ENCODE results near the gene SPATA2.
A peak's percentile ranks its signal among the peaks of the same experiment; 100 is the strongest.
"Not testable (repeated sequence)": the region's sequence is repeated elsewhere in the genome, so short reads cannot be mapped to it uniquely, and the experiment has no call there.

The SPATA2 gene, protein sequence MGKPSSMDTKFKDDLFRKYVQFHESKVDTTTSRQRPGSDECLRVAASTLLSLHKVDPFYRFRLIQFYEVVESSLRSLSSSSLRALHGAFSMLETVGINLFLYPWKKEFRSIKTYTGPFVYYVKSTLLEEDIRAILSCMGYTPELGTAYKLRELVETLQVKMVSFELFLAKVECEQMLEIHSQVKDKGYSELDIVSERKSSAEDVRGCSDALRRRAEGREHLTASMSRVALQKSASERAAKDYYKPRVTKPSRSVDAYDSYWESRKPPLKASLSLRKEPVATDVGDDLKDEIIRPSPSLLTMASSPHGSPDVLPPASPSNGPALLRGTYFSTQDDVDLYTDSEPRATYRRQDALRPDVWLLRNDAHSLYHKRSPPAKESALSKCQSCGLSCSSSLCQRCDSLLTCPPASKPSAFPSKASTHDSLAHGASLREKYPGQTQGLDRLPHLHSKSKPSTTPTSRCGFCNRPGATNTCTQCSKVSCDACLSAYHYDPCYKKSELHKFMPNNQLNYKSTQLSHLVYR

GRCh38 chr20:49915380-49916145, at the start of gene SPATA2:
Gene SPATA2, minus strand, starts transcription at chr20:49915529. Its CDS starts 7,039 bp downstream, at chr20:49908490.
- Mint-ChIP-seq H3K36me3 (ENCODE audit: low read depth) (peaks cover 22% of the 10 kb centered on the region), H3K27ac (peak within 1 kb of the TSS; percentile 100), H3K4me3 (peak within 1 kb of the TSS; percentile 99), H3K27me3 (no peaks in the 10 kb centered on the region), H3K4me1 (ENCODE audit: low read depth) (peaks cover 39% of the 10 kb centered on the region), H3K9me3 (no peaks in the 10 kb centered on the region)
- peak; percentile 95 for DNase-seq

DNA sequence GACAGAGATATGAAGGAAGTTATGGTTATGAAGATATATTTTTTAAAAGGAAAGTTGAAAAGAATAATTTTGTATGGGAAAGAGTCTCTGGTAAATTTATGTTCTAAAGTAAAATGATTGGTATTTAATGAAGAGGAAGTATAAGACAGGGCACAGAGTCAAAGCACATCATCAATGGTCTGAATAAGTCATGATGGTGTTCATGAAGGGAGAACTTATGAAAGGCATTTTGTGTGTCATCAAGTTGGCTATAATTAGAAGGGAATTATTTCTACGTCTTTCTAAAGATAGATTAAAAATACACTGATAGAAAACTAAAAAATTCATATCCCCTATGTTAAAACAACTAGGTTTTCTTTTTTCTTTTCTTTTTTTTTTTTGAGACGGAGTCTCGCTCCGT, 46.1 kb upstream of the SPATA2 start:
- no peak overlapping the region for H3K27ac Mint-ChIP-seq
- no peaks in the 10 kb centered on the region for H3K9me3 Mint-ChIP-seq
- H3K4me3 Mint-ChIP-seq, result no peak overlapping the region
- no peak for DNase-seq
- H3K27me3 Mint-ChIP-seq, result no peaks in the 10 kb centered on the region
- peaks cover 5% of the 10 kb centered on the region for H3K4me1 Mint-ChIP-seq (ENCODE audit: low read depth)
- peaks cover 29% of the 10 kb centered on the region for H3K36me3 Mint-ChIP-seq (ENCODE audit: low read depth)

GRCh38 chr20:49957089-49957938, 42.0 kb upstream of the SPATA2 start:
- not testable (repeated sequence) for H3K4me1 Mint-ChIP-seq (ENCODE audit: low read depth)
- H3K27ac Mint-ChIP-seq, result peak overlapping the region; percentile 36

GRCh38 chr20:49956689-49957088, 41.4 kb upstream of the SPATA2 start:
- Mint-ChIP-seq H3K9me3 (no peaks in the 10 kb centered on the region), H3K36me3 (ENCODE audit: low read depth) (peaks cover 73% of the 10 kb centered on the region)

More at GRCh38 chr20:49957089-49957938, 42.0 kb upstream of the SPATA2 start:
- not testable (repeated sequence) for H3K9me3 Mint-ChIP-seq, H3K27me3 Mint-ChIP-seq, H3K4me3 Mint-ChIP-seq, DNase-seq
- H3K36me3 Mint-ChIP-seq (ENCODE audit: low read depth), result peaks cover 67% of the 10 kb centered on the region

GRCh38 chr20:49955830-49956396, 40.6 kb upstream of the SPATA2 start:
- not testable (repeated sequence) for H3K9me3 Mint-ChIP-seq, H3K27ac Mint-ChIP-seq, H3K4me3 Mint-ChIP-seq, DNase-seq, H3K27me3 Mint-ChIP-seq
- Mint-ChIP-seq H3K36me3 (ENCODE audit: low read depth) (peaks cover 77% of the 10 kb centered on the region), H3K4me1 (ENCODE audit: low read depth) (peaks cover 11% of the 10 kb centered on the region)

More at GRCh38 chr20:49956689-49957088, 41.4 kb upstream of the SPATA2 start:
- no peak for DNase-seq
- no peak overlapping the region for H3K4me3 Mint-ChIP-seq
- H3K27ac Mint-ChIP-seq, result peak overlapping the region; percentile 36
- H3K4me1 Mint-ChIP-seq (ENCODE audit: low read depth), result peaks cover 5% of the 10 kb centered on the region
- no peaks in the 10 kb centered on the region for H3K27me3 Mint-ChIP-seq

DNA sequence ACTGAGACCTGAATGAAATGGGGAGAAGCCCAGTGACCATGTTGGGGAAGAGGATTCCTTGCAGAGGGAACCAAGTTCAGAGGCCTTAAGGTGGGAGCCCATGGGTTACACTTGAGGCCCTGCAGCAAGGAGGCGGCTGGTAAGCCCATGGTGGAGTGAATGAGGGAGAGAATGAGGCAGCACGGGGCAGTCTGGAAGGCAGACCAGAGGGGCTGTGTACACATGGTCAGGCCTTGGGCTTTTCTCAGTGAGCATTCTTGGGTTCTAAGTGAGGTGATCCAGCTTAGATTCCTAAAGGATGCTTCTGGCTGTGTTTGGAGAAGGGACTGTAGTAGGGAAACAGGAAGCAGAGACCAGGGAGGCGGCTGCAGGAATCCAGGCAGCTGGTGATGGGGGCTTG, 39.8 kb upstream of the SPATA2 start:
- no peak for DNase-seq
- no peak overlapping the region for H3K27ac Mint-ChIP-seq
- no peak overlapping the region for H3K4me3 Mint-ChIP-seq
- H3K9me3 Mint-ChIP-seq, result no peaks in the 10 kb centered on the region
- H3K27me3 Mint-ChIP-seq, result no peaks in the 10 kb centered on the region
- H3K4me1 Mint-ChIP-seq (ENCODE audit: low read depth), result peaks cover 18% of the 10 kb centered on the region
- peaks cover 84% of the 10 kb centered on the region for H3K36me3 Mint-ChIP-seq (ENCODE audit: low read depth)

- DNase-seq, result no peak
- H3K36me3 Mint-ChIP-seq (ENCODE audit: low read depth), result peaks cover 93% of the 10 kb centered on the region
- peak overlapping the region; percentile 88 for H3K27ac Mint-ChIP-seq
- no peaks in the 10 kb centered on the region for H3K27me3 Mint-ChIP-seq
- peaks cover 18% of the 10 kb centered on the region for H3K4me1 Mint-ChIP-seq (ENCODE audit: low read depth)
- H3K9me3 Mint-ChIP-seq, result no peaks in the 10 kb centered on the region
- H3K4me3 Mint-ChIP-seq, result no peak overlapping the region
Observed at GRCh38 chr20:49951151-49951550, 35.8 kb upstream of the SPATA2 start.

DNA sequence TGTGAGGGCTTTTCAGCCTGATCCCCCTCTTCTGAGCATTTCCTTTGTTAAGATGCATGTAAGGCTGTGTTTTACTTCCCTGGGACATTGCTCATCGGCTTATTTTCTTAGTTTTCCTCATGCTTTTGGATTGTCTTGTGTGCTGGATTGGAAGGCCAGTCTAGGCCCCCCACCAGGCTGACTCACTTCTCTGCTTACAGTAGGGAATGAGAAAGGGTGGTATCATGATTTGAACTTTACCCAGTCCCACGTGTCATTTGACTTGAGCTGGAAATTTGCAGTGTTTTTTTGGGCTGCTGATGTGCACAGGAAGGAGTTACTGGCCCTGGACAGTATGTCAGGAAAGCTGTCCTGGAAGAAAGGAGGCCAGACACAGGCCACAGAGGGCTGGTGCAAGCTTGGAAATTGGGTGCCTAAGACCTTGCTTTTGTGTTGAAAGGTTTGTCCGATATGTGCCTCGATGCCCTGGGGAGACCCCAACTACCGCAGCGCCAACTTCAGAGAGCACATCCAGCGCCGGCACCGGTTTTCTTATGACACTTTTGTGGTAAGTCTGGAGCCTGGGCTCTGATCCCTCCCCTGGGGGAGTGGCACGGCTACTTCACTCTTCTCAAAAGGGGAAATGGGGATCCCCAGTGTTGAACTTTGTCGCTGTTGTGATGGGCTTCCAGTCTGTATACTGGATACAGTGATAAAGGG, 33.6 kb upstream of the SPATA2 start:
- H3K27ac Mint-ChIP-seq, result peak overlapping the region; percentile 31
- DNase-seq, result no peak
- H3K9me3 Mint-ChIP-seq, result no peaks in the 10 kb centered on the region
- H3K27me3 Mint-ChIP-seq, result no peaks in the 10 kb centered on the region
- no peak overlapping the region for H3K4me3 Mint-ChIP-seq
- H3K4me1 Mint-ChIP-seq (ENCODE audit: low read depth), result peaks cover 27% of the 10 kb centered on the region
- H3K36me3 Mint-ChIP-seq (ENCODE audit: low read depth), result peaks cover 94% of the 10 kb centered on the region

- Mint-ChIP-seq H3K9me3 (no peaks in the 10 kb centered on the region), H3K36me3 (ENCODE audit: low read depth) (peaks cover 92% of the 10 kb centered on the region), H3K4me1 (ENCODE audit: low read depth) (peaks cover 28% of the 10 kb centered on the region), H3K4me3 (no peak overlapping the region), H3K27ac (peak overlapping the region; percentile 64), H3K27me3 (no peaks in the 10 kb centered on the region)
- no peak for DNase-seq
Observed at GRCh38 chr20:49948178-49948577, 32.8 kb upstream of the SPATA2 start.

- Mint-ChIP-seq H3K36me3 (ENCODE audit: low read depth) (peaks cover 93% of the 10 kb centered on the region), H3K4me3 (no peak overlapping the region), H3K4me1 (ENCODE audit: low read depth) (peaks cover 33% of the 10 kb centered on the region), H3K27me3 (no peaks in the 10 kb centered on the region), H3K27ac (no peak overlapping the region), H3K9me3 (no peaks in the 10 kb centered on the region)
- no peak for DNase-seq
Observed at GRCh38 chr20:49945701-49946477, 30.6 kb upstream of the SPATA2 start.

DNA sequence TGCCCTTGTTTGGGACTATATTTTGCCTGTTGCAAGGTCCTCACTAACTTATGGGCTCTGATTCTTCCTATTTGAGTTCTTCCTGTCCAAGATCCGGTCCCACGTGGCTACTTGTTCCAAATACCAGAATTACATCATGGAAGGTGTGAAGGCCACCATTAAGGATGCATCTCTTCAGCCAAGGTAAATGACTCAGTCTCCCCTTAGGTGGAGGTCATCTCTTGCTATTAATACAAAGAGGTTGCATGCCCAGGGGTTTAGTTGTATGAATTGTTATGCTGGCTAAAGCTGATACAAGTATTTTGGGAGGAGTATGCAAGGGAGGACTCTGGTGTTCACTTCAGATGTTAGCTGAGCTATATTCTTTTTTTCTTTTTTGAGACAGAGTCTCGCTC, 30.0 kb upstream of the SPATA2 start:
- DNase-seq, result no peak
- Mint-ChIP-seq H3K4me3 (no peak overlapping the region), H3K36me3 (ENCODE audit: low read depth) (peaks cover 90% of the 10 kb centered on the region), H3K27ac (peak overlapping the region; percentile 26), H3K4me1 (ENCODE audit: low read depth) (peaks cover 29% of the 10 kb centered on the region), H3K9me3 (no peaks in the 10 kb centered on the region), H3K27me3 (no peaks in the 10 kb centered on the region)

GRCh38 chr20:49942942-49943341, 27.6 kb upstream of the SPATA2 start:
- H3K4me3 Mint-ChIP-seq, result no peak overlapping the region
- peaks cover 42% of the 10 kb centered on the region for H3K4me1 Mint-ChIP-seq (ENCODE audit: low read depth)
- no peak overlapping the region for H3K27ac Mint-ChIP-seq

GRCh38 chr20:49942303-49942702, 27.0 kb upstream of the SPATA2 start:
- Mint-ChIP-seq H3K27me3 (no peaks in the 10 kb centered on the region), H3K4me1 (ENCODE audit: low read depth) (peaks cover 48% of the 10 kb centered on the region), H3K9me3 (no peaks in the 10 kb centered on the region), H3K4me3 (no peak overlapping the region), H3K36me3 (ENCODE audit: low read depth) (peaks cover 90% of the 10 kb centered on the region), H3K27ac (no peak overlapping the region)
- no peak for DNase-seq

More at GRCh38 chr20:49942942-49943341, 27.6 kb upstream of the SPATA2 start:
- Mint-ChIP-seq H3K9me3 (no peaks in the 10 kb centered on the region), H3K36me3 (ENCODE audit: low read depth) (peaks cover 92% of the 10 kb centered on the region), H3K27me3 (no peaks in the 10 kb centered on the region)
- DNase-seq, result no peak
